ENCODE results near the gene TRIP13.

GRCh38 chr5:943918-944620, 51.4 kb downstream of the TRIP13 start:
- no peak for TF ChIP-seq SMC3 (IDR thresholded peaks at IDR 0.05; ENCODE audit: low read length)
- TF ChIP-seq CHD2 (IDR thresholded peaks at IDR 0.05; ENCODE audit: low read depth, low read length), result no peak
- TF ChIP-seq, protein P1, sequence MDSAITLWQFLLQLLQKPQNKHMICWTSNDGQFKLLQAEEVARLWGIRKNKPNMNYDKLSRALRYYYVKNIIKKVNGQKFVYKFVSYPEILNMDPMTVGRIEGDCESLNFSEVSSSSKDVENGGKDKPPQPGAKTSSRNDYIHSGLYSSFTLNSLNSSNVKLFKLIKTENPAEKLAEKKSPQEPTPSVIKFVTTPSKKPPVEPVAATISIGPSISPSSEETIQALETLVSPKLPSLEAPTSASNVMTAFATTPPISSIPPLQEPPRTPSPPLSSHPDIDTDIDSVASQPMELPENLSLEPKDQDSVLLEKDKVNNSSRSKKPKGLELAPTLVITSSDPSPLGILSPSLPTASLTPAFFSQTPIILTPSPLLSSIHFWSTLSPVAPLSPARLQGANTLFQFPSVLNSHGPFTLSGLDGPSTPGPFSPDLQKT (CRISPR knock-in tag; IDR thresholded peaks at IDR 0.05; ENCODE audit: borderline replicate concordance), result no peak
- no peak for TF ChIP-seq KMT2B (CRISPR knock-in tag; IDR thresholded peaks at IDR 0.05)

Measured in HepG2 (cell line).